Keratinocyte (primary cell): ENCODE results near the gene SBK1. TPM values are rescaled to one million over a fixed set of nuclear protein-coding genes. Genes with fewer than 3 reads are reported as not detected.

Source experiments
- DNase-seq: peaks from one replicate; pipeline ENCODE4 v3.0.0-alpha.2; 2011; ENCODE audit warnings: low read depth, missing footprints, low spot score
- FAIRE-seq: peaks from 2 replicates; lab custom pipeline; 2011; peaks lifted over from hg19 to GRCh38; lab: Jason Lieb, UNC
- H2AFZ ChIP-seq: 2 replicates; pipeline ENCODE4 v1.6.0; 2012; ENCODE audit warnings: low read length, control low read depth, inconsistent platforms; ENCODE audit not compliant: control insufficient read depth
- H3K27ac ChIP-seq: 2 replicates; pipeline ENCODE4 v1.5.1; 2011; ENCODE audit warnings: low read length; ENCODE audit not compliant: control insufficient read depth, insufficient read depth
- H3K27me3 ChIP-seq: 3 replicates; pipeline ENCODE4 v1.6.0; 2011; ENCODE audit warnings: low read length; ENCODE audit not compliant: control insufficient read depth, insufficient read depth; ENCODE audit errors: extremely low read depth
- H3K36me3 ChIP-seq, 2 experiments: 2 replicates in 1 of 2; 3 replicates in 1 of 2; pipeline ENCODE4 v1.5.1; 2011; ENCODE audit warnings: low read length in 2 of 2, mild to moderate bottlenecking in 1 of 2; ENCODE audit not compliant: control insufficient read depth in 2 of 2, insufficient read depth in 2 of 2; ENCODE audit errors: extremely low read depth in 1 of 2
- H3K4me1 ChIP-seq: 3 replicates; pipeline ENCODE4 v1.5.1; 2011; ENCODE audit warnings: low read length; ENCODE audit not compliant: control insufficient read depth, insufficient read depth; ENCODE audit errors: extremely low read depth
- H3K4me2 ChIP-seq: 3 replicates; pipeline ENCODE4 v1.6.0; 2011; ENCODE audit warnings: low read depth, low read length; ENCODE audit not compliant: control insufficient read depth, insufficient read depth; ENCODE audit errors: extremely low read depth
- H3K4me3 ChIP-seq, 3 experiments: fragments of 200-600 bp in 1 of 3; sonication (generic) in 1 of 3; 2 replicates in 2 of 3; 3 replicates in 1 of 3; pipeline ENCODE4 v1.5.1; 2011 to 2016; ENCODE audit warnings: low read length in 3 of 3, mild to moderate bottlenecking in 3 of 3, control low read depth in 2 of 3, inconsistent platforms in 1 of 3, low read depth in 1 of 3, mixed read lengths in 1 of 3, mixed run types in 1 of 3, moderate library complexity in 1 of 3; ENCODE audit not compliant: control insufficient read depth in 2 of 3, insufficient read depth in 2 of 3; ENCODE audit errors: extremely low read depth in 1 of 3
- H3K79me2 ChIP-seq: 2 replicates; pipeline ENCODE4 v1.6.0; 2012; ENCODE audit warnings: low read length; ENCODE audit not compliant: control insufficient read depth, insufficient read depth
- H3K9ac ChIP-seq: 3 replicates; pipeline ENCODE4 v1.6.0; 2011; ENCODE audit warnings: low read length; ENCODE audit not compliant: control insufficient read depth, insufficient read depth; ENCODE audit errors: extremely low read depth
- H3K9me1 ChIP-seq: 3 replicates; pipeline ENCODE4 v1.6.0; 2011; ENCODE audit warnings: low read length; ENCODE audit not compliant: control insufficient read depth, insufficient read depth; ENCODE audit errors: extremely low read depth
- H3K9me3 ChIP-seq: 2 replicates; pipeline ENCODE4 v1.5.1; 2012; ENCODE audit warnings: low read depth, low read length; ENCODE audit not compliant: control insufficient read depth
- H4K20me1 ChIP-seq: 3 replicates; pipeline ENCODE4 v1.6.0; 2011; ENCODE audit warnings: low read length; ENCODE audit not compliant: control insufficient read depth, insufficient read depth; ENCODE audit errors: extremely low read depth
- CTCF ChIP-seq, 3 experiments: IDR thresholded peaks in 1 of 3; conservative IDR thresholded peaks in 1 of 3; optimal IDR thresholded peaks in 1 of 3; 2 replicates in 2 of 3; 3 replicates in 1 of 3; pipeline versions ENCODE3 to v1.5.1; 2011; ENCODE audit warnings: low read length in 3 of 3, mild to moderate bottlenecking in 3 of 3, moderate library complexity in 2 of 3, control low read depth in 1 of 3, inconsistent platforms in 1 of 3; ENCODE audit not compliant: insufficient read depth in 2 of 3; ENCODE audit errors: extremely low read depth in 1 of 3
- EZH2 ChIP-seq: IDR thresholded peaks from one replicate; pipeline ENCODE4 v1.6.1; 2012; ENCODE audit warnings: inconsistent platforms, mild to moderate bottlenecking, low read length, moderate library complexity
- dilution Hi-C: fragments of 300-500 bp; cut with MboI; formaldehyde crosslinking; loops from one replicate; pipeline ENCODE4 v1.7.0; 2020; ENCODE audit warnings: low sequenced_read_pairs; ENCODE audit not compliant: extremely low pct_ligation_motif_present
- polyA plus RNA-seq, 5 experiments: library from polyadenylated mRNA; depleted of rRNA in 3 of 5; stranded (reverse) in 3 of 5; stranded (forward) in 1 of 5; unstranded in 1 of 5; fragments of >200 nt; gene quantifications; 1 replicate in 1 of 5; 2 replicates in 3 of 5; 3 replicates in 1 of 5; pipeline versions ENCODE4 v1.2.1 to v1.2.3, GENCODE V29; 2011 to 2012; ENCODE audit warnings: missing spikeins in 2 of 5, low read depth in 1 of 5, low replicate concordance in 1 of 5

Gene SBK1
- polyA plus RNA-seq, 1 donor (not counting 4 experiments of a cell fraction or from before 2014, with no cell fraction given) = 0.04 TPM

DNA sequence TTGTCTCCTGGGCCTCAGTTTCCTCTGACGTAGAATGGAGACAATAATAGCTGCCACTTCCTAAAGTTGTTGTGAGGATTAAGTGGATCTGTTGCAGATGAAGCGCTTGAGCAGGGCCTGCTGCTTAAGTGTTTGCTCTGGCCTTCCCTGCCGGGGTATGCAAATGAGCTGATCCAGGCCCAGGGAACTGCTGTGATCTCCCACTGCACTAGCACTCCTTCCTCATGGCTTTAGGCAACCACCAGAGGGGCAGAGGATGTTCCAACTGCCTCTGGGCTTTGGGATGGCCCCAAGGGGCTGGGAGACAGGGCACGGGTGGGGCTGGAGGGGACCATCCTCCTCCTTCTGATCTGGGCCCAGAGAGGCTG lies 6.2 kb downstream of the SBK1 start:
- Histone ChIP-seq H3K27me3 (peaks cover 25% of the 10 kb centered on the region), H3K9me3 (no peaks in the 10 kb centered on the region), H3K9me1 (no peaks in the 10 kb centered on the region), H3K36me3 (no peaks in the 10 kb centered on the region), H3K9ac (no peak overlapping the region), H3K27ac (no peak overlapping the region), H3K79me2 (no peaks in the 10 kb centered on the region), H2AFZ (no peak overlapping the region), H3K4me3 (no peak overlapping the region), H3K4me2 (no peak overlapping the region), H3K4me1 (no peaks in the 10 kb centered on the region), H4K20me1 (no peaks in the 10 kb centered on the region)
- TF ChIP-seq EZH2 = no peak
- TF ChIP-seq CTCF (optimal IDR thresholded peaks at IDR 0.05 in 1 of 3, IDR thresholded peaks at IDR 0.05 in 1 of 3, conservative IDR thresholded peaks at IDR 0.05 in 1 of 3; ENCODE audit: extremely low read depth in 1 of 3, insufficient read depth in 2 of 3, low read length in 3 of 3) = no peak
- no peak for DNase-seq
- FAIRE-seq = no peak
- dilution Hi-C loops = no loop called here

GRCh38 chr16:28300327-28300726 lies 8.0 kb downstream of the SBK1 start:
- no peak overlapping the region for H3K27ac ChIP-seq
- H3K4me1 ChIP-seq = no peaks in the 10 kb centered on the region
- no peak overlapping the region for H2AFZ ChIP-seq
- peaks cover 8% of the 10 kb centered on the region for H3K27me3 ChIP-seq
- dilution Hi-C loops = no loop called here
- no peaks in the 10 kb centered on the region for H3K79me2 ChIP-seq
- no peaks in the 10 kb centered on the region for H4K20me1 ChIP-seq
- H3K9me1 ChIP-seq = no peaks in the 10 kb centered on the region
- DNase-seq (no peak), FAIRE-seq (no peak)
- no peaks in the 10 kb centered on the region for H3K36me3 ChIP-seq
- H3K4me3 ChIP-seq = no peak overlapping the region
- no peak overlapping the region for H3K9ac ChIP-seq
- no peak overlapping the region for H3K4me2 ChIP-seq
- TF ChIP-seq EZH2 = no peak
- no peak for TF ChIP-seq CTCF (optimal IDR thresholded peaks at IDR 0.05 in 1 of 3, IDR thresholded peaks at IDR 0.05 in 1 of 3, conservative IDR thresholded peaks at IDR 0.05 in 1 of 3; ENCODE audit: extremely low read depth in 1 of 3, insufficient read depth in 2 of 3, low read length in 3 of 3)
- no peaks in the 10 kb centered on the region for H3K9me3 ChIP-seq
